ENCODE data around the gene ANXA9. TPM values are rescaled to one million over a fixed set of nuclear protein-coding genes. Genes with fewer than 3 reads are reported as not detected.
A peak's percentile ranks its signal among the peaks of the same experiment; 100 is the strongest.

ANXA9 gene
- total and polyA plus RNA-seq, 2 donors (not counting 1 experiment from before 2014, with no cell fraction given), result 0.07 to 0.62 TPM

DNA sequence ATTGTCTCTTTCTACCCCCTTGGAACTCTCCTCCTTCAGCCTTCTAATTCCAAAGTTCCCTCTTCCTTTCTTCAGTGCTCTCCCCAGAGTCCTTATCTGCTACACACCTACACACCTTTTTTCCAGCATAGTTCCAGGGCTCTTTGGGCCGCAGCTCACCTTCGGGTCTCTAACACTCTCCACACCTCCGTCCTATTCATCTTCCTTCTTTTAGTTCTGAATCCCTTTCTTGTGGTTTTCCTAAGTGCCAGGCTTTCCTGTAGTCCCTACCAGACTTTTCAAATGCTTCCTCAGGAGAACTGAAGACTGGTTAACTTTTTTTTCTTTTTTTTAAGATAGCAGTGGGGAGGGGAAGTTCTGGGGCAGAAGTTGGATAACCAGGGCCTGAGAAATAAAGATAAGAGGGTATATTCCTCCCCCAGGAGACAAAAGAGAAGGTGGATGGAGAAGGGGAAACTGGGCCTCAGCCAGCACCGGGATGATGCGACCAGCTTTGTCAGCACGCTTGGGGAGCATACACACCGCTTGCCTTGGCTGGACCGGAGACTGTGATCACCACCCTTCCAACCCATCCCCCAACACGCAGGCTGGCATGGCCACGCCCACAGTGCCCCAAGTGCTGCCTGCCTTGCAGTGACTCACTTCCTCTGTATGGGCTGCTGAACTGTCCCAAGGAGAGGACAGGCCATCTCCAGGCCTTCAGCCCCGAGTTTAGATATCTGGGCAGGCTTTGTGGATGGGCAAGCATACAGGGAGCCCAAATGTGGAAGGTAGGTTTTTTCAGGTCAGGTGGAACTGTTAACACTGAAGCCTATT lies 5.0 kb upstream of the ANXA9 start:
- peaks cover 26% of the 10 kb centered on the region for H3K79me2 ChIP-seq (ENCODE audit: control insufficient read depth, insufficient read depth, low read length)
- H3K27ac ChIP-seq (ENCODE audit: low read length in 2 of 2), result peak overlapping the region; percentile 40 to 59
- no peaks in the 10 kb centered on the region for H3K9me3 ChIP-seq (ENCODE audit: control extremely low read depth in 1 of 3, control insufficient read depth in 2 of 3, insufficient read depth in 1 of 3, low read length in 2 of 3)
- peak overlapping the region; percentile 48 for H2AFZ ChIP-seq (ENCODE audit: insufficient read depth, low read depth, low read length, poor library complexity, severe bottlenecking)
- WGBS (ENCODE audit: insufficient coverage), result 14% methylated on average over 8 of the region's 11 CpGs
- peak overlapping the region; percentile 80 for H3K4me3 Mint-ChIP-seq
- H3K4me2 ChIP-seq (replicated peaks; ENCODE audit: low read depth, low read length, poor library complexity, severe bottlenecking), result peak overlapping the region; percentile 72
- H3K27me3 ChIP-seq (replicated peaks in 1 of 4; ENCODE audit: control extremely low read depth in 1 of 4, control insufficient read depth in 3 of 4, insufficient read depth in 4 of 4, low read length in 3 of 4), result no peaks in the 10 kb centered on the region
- peaks cover 48% of the 10 kb centered on the region for H3K4me1 Mint-ChIP-seq
- peaks cover 39 to 54% of the 10 kb centered on the region in 2 donors for H3K4me1 ChIP-seq (ENCODE audit: control insufficient read depth in 2 of 2, insufficient read depth in 2 of 2, low read length in 2 of 2)
- H3K9ac ChIP-seq (ENCODE audit: low read length), result peak overlapping the region; percentile 24
- POLR2A ChIA-PET, result interaction anchor here (0.7 to 1.0 kb wide), 2 partner anchors 28 to 81 kb away, joined by 3 read pairs; no protein-coding TSS in a partner anchor
- CTCF ChIA-PET, result interaction anchor here (0.7 to 5.7 kb wide), 10 partner anchors 9 to 512 kb away, joined by 3 to 23 read pairs (median 4); partner anchors contain the start of gene MINDY1
- peaks cover 11% of the 10 kb centered on the region for H4K20me1 ChIP-seq (ENCODE audit: control insufficient read depth, insufficient read depth, low read length, poor library complexity, severe bottlenecking)
- TF ChIP-seq, protein P1, sequence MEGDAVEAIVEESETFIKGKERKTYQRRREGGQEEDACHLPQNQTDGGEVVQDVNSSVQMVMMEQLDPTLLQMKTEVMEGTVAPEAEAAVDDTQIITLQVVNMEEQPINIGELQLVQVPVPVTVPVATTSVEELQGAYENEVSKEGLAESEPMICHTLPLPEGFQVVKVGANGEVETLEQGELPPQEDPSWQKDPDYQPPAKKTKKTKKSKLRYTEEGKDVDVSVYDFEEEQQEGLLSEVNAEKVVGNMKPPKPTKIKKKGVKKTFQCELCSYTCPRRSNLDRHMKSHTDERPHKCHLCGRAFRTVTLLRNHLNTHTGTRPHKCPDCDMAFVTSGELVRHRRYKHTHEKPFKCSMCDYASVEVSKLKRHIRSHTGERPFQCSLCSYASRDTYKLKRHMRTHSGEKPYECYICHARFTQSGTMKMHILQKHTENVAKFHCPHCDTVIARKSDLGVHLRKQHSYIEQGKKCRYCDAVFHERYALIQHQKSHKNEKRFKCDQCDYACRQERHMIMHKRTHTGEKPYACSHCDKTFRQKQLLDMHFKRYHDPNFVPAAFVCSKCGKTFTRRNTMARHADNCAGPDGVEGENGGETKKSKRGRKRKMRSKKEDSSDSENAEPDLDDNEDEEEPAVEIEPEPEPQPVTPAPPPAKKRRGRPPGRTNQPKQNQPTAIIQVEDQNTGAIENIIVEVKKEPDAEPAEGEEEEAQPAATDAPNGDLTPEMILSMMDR (IDR thresholded peaks at IDR 0.05), result no peak
- TF ChIP-seq EZH2 (IDR thresholded peaks at IDR 0.05; ENCODE audit: borderline replicate concordance, insufficient read depth, low read depth, low read length, poor library complexity, severe bottlenecking), result no peak
- H3K36me3 ChIP-seq (replicated peaks in 1 of 2; ENCODE audit: control extremely low read depth in 1 of 2, control insufficient read depth in 1 of 2, extremely low read depth in 1 of 2, insufficient read depth in 2 of 2, low read length in 1 of 2), result no peaks in the 10 kb centered on the region
- peak overlapping the region in 4 of 5 experiments; percentile 19 to 39 (median 34) for H3K4me3 ChIP-seq (ENCODE audit: control extremely low read depth in 1 of 5, extremely low read depth in 1 of 5, insufficient read depth in 1 of 5, low read depth in 2 of 5, low read length in 4 of 5)
- no peaks in the 10 kb centered on the region for H3K27me3 Mint-ChIP-seq
- H3K9me3 Mint-ChIP-seq (ENCODE audit: insufficient read depth), result no peaks in the 10 kb centered on the region
- intact Hi-C loops (cut with micrococcal nuclease), result loop anchor here (1.0 to 5.0 kb wide), 3 partner anchors 80 to 515 kb away; partner anchors contain the start of genes CDC42SE1 and ENSA
- ATAC-seq (ENCODE audit: low read depth) (peak; percentile 63), DNase-seq (peak; percentile 84)
- peak overlapping the region; percentile 83 for H3K27ac Mint-ChIP-seq

Data from B cell (primary cell).